GM12878 (cell line): ENCODE data around the gene OR51D1. TPM values are rescaled to one million over a fixed set of nuclear protein-coding genes. Genes with fewer than 3 reads are reported as not detected.

ENCODE experiments used
- ATAC-seq: fragments of 200-7000 bp; cut with Tn5 transposase; 3 replicates; pipeline ENCODE4 v1.9.1; 2020; ENCODE audit warnings: mild to moderate bottlenecking, moderate library complexity
- BruUV-seq: library from RNA; stranded (reverse); fragments of 400-500 nt; replicated peaks from 2 replicates; lab custom pipeline; 2021; lab: Mats Ljungman, UMichigan
- CTCF ChIA-PET: fragments of 300-600 bp; sonication (Branson Sonifier 250); formaldehyde crosslinking; extraction: SDS; loops from one replicate; lab custom pipeline; 2021; ENCODE audit warnings: inconsistent platforms; lab: Yijun Ruan, JAX
- POLR2A ChIA-PET: fragments of 350-600 bp; formaldehyde crosslinking; extraction: SDS; loops from one replicate; lab custom pipeline; 2021; ENCODE audit warnings: inconsistent platforms; lab: Charles Lee
- RAD21 ChIA-PET: fragments of 300-600 bp; sonication (Branson Sonifier 250); formaldehyde crosslinking; loops from one replicate; lab custom pipeline; 2023; ENCODE audit warnings: antibody characterized with exemption; ENCODE audit not compliant: unreplicated experiment; lab: Charles Lee
- SMC1A ChIA-PET: fragments of 300-600 bp; sonication (Branson Sonifier 250); formaldehyde crosslinking; loops from one replicate; lab custom pipeline; 2023; ENCODE audit not compliant: unreplicated experiment, uncharacterized antibody; lab: Charles Lee
- DNase-seq: peaks from one replicate; pipeline ENCODE4 v3.0.0-alpha.2; 2011; ENCODE audit warnings: low read depth, low spot score
- FAIRE-seq: peaks from 3 replicates; lab custom pipeline; 2011; peaks lifted over from hg19 to GRCh38; lab: Jason Lieb, UNC
- H2AFZ ChIP-seq: 2 replicates; pipeline ENCODE4 v1.6.0; 2011; ENCODE audit warnings: low read depth, low read length, control low read depth; ENCODE audit not compliant: control insufficient read depth
- H3K27ac ChIP-seq: 2 replicates; pipeline ENCODE4 v1.5.1; 2011; ENCODE audit warnings: control low read depth; ENCODE audit not compliant: control insufficient read depth, insufficient read depth
- H3K27me3 ChIP-seq, 2 experiments: replicated peaks in 1 of 2; 2 replicates each; pipeline versions ENCODE4 v1.6.0 to v1.6.1; 2011; ENCODE audit warnings: low read length in 1 of 2; ENCODE audit not compliant: control insufficient read depth in 2 of 2, insufficient read depth in 2 of 2
- H3K36me3 ChIP-seq, 2 experiments: 2 replicates each; pipeline ENCODE4 v1.5.1; 2011; ENCODE audit warnings: low read length in 1 of 2; ENCODE audit not compliant: control insufficient read depth in 2 of 2, insufficient read depth in 2 of 2
- H3K4me1 ChIP-seq: 2 replicates; pipeline ENCODE4 v1.6.1; 2011; ENCODE audit warnings: mild to moderate bottlenecking, low read length, moderate library complexity, mixed read lengths; ENCODE audit not compliant: control insufficient read depth, insufficient read depth
- H3K4me2 ChIP-seq: 2 replicates; pipeline ENCODE4 v1.6.0; 2011; ENCODE audit warnings: control low read depth; ENCODE audit not compliant: control insufficient read depth, insufficient read depth
- H3K4me3 ChIP-seq: fragments of 200-600 bp; sonication (generic); 2 replicates; pipeline ENCODE4 v1.5.1; 2016
- H3K79me2 ChIP-seq: 2 replicates; pipeline ENCODE4 v1.6.0; 2011; ENCODE audit warnings: low read length; ENCODE audit not compliant: control insufficient read depth, insufficient read depth
- H3K9ac ChIP-seq: 2 replicates; pipeline ENCODE4 v1.8.0; 2011; ENCODE audit warnings: low read length, control low read depth, mixed read lengths; ENCODE audit not compliant: control insufficient read depth, insufficient read depth
- H3K9me3 ChIP-seq: replicated peaks from 3 replicates; pipeline ENCODE4 v1.5.1; 2011; ENCODE audit warnings: mild to moderate bottlenecking, low read length; ENCODE audit not compliant: control insufficient read depth, insufficient read depth
- H4K20me1 ChIP-seq: 2 replicates; pipeline ENCODE4 v1.6.0; 2011; ENCODE audit not compliant: control insufficient read depth, insufficient read depth
- ATF7 ChIP-seq: fragments of 450-650 bp; IDR thresholded peaks from 2 replicates; pipeline ENCODE4 v1.6.1; 2016; ENCODE audit warnings: low read depth, mild to moderate bottlenecking
- CBX3 ChIP-seq: fragments of 200-600 bp; sonication (generic); IDR thresholded peaks from 2 replicates; pipeline ENCODE4 v1.6.1; 2016; ENCODE audit warnings: low read depth, borderline replicate concordance
- CHD1 ChIP-seq: IDR thresholded peaks from 2 replicates; pipeline ENCODE4 v1.6.1; 2012; ENCODE audit warnings: low read depth, low read length, improper control_type of control experiment
- ELK1 ChIP-seq: IDR thresholded peaks from 2 replicates; pipeline ENCODE4 v1.6.1; 2012; ENCODE audit warnings: low read depth, low read length, improper control_type of control experiment
- FOS ChIP-seq: IDR thresholded peaks from 3 replicates; pipeline ENCODE4 v1.6.1; 2011; ENCODE audit warnings: borderline replicate concordance; ENCODE audit not compliant: insufficient read length; ENCODE audit errors: extremely low read depth
- KDM1A ChIP-seq: fragments of 200-600 bp; sonication (generic); IDR thresholded peaks from 2 replicates; pipeline ENCODE4 v1.6.1; 2016; ENCODE audit warnings: borderline replicate concordance
- MLLT1 ChIP-seq: fragments of 450-650 bp; IDR thresholded peaks from 2 replicates; pipeline ENCODE4 v1.6.1; 2016; ENCODE audit warnings: mild to moderate bottlenecking
- PKNOX1 ChIP-seq: fragments of 450-650 bp; IDR thresholded peaks from 2 replicates; pipeline ENCODE4 v1.6.1; 2016; ENCODE audit warnings: mild to moderate bottlenecking
- RB1 ChIP-seq: fragments of 450-650 bp; formaldehyde crosslinking; IDR thresholded peaks from 2 replicates; pipeline ENCODE4 v1.6.1; 2017; ENCODE audit warnings: mild to moderate bottlenecking, borderline replicate concordance
- ZNF384 ChIP-seq: IDR thresholded peaks from 2 replicates; pipeline ENCODE4 v1.6.1; 2012; ENCODE audit warnings: low read depth, mild to moderate bottlenecking, low read length, improper control_type of control experiment, borderline replicate concordance
- ZNF622 ChIP-seq: fragments of 450-650 bp; IDR thresholded peaks from 2 replicates; pipeline ENCODE4 v1.6.1; 2017; ENCODE audit warnings: mild to moderate bottlenecking, inconsistent platforms
- WGBS: methylation state at CpG from one replicate; pipeline ENCODE4 v1.1.6; 2016; ENCODE audit warnings: low lambda C conversion rate; ENCODE audit not compliant: insufficient replicate concordance, insufficient coverage; ENCODE audit errors: missing lambda C conversion rate; 5-methylcytosine and 5-hydroxymethylcytosine counted together
- in situ Hi-C: fragments of 300-500 bp; cut with MboI; formaldehyde crosslinking; loops from 9 replicates; pipeline ENCODE4 v1.14.3; 2018; ENCODE audit warnings: mixed read lengths
- intact Hi-C: fragments of 100-400 bp; cut with micrococcal nuclease; formaldehyde crosslinking; loops from one replicate; pipeline ENCODE4 v1.14.2; 2022; ENCODE audit not compliant: unreplicated experiment
- polyA plus RNA-seq, 11 experiments: library from polyadenylated mRNA; depleted of rRNA in 4 of 11; unstranded in 6 of 11; stranded (reverse) in 5 of 11; fragments of >200 nt; fragmentation: Nextera tagmentation in 4 of 11; fragmentation: Illumina TruSeq in 1 of 11; extraction: Ambion mirVana in 4 of 11; extraction: Trizol in 1 of 11; gene quantifications; 1 replicate in 1 of 11; 2 replicates in 10 of 11; pipeline versions ENCODE4 v1.2.1 to v1.2.3, GENCODE V29; 2011 to 2016; ENCODE audit warnings: inconsistent platforms in 2 of 11, missing spikeins in 2 of 11, low read depth in 1 of 11
- total RNA-seq, 4 experiments: library from RNA; depleted of rRNA in 3 of 4; stranded (reverse); fragments of >200 nt in 3 of 4; fragmentation: Illumina TruSeq in 1 of 4; extraction: Trizol in 1 of 4; gene quantifications; 2 replicates each; pipeline versions ENCODE4 v1.2.1 to v1.2.3, GENCODE V29; 2013 to 2021

OR51D1 gene
- total and polyA plus RNA-seq, 10 of the 15 experiments (the other 5 are each of a cell fraction or from before 2014, with no cell fraction given) = 0.06 TPM; not detected in 9

DNA sequence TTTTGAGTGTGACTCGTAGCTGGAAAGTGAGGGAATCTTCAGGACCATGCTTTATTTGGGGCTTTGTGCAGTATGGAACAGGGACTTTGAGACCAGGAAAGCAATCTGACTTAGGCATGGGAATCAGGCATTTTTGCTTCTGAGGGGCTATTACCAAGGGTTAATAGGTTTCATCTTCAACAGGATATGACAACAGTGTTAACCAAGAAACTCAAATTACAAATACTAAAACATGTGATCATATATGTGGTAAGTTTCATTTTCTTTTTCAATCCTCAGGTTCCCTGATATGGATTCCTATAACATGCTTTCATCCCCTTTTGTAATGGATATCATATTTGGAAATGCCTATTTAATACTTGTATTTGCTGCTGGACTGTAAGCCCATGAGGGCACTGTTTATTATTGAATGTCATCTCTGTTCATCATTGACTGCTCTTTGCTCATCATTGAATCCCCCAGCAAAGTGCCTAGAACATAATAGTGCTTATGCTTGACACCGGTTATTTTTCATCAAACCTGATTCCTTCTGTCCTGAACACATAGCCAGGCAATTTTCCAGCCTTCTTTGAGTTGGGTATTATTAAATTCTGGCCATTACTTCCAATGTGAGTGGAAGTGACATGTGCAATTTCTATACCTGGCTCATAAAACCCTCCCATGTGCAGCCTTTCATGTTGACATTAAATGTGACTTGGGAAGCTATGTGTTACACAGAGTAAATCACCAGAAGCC, 17.5 kb downstream of the OR51D1 start:
- RAD21 ChIA-PET = no interaction called here
- BruUV-seq = no TSS peak

GRCh38 chr11:4658629-4659445, 21.6 kb downstream of the OR51D1 start:
- FAIRE-seq (no peak), DNase-seq (no peak), ATAC-seq (no peak)
- intact Hi-C loops (no loop called here), in situ Hi-C loops (no loop called here)
- no peak overlapping the region for H3K27ac ChIP-seq
- ChIA-PET POLR2A (no interaction called here), SMC1A (interaction anchor here (1.2 kb wide), 1 partner anchor 22 kb away, joined by 3 read pairs; the partner anchor contains the start of gene OR51D1), CTCF (no interaction called here), RAD21 (no interaction called here)
- BruUV-seq = no TSS peak
- WGBS = 5% methylated on average over 5 of the region's 5 CpGs
- H3K9me3 ChIP-seq = no peaks in the 10 kb centered on the region
- no peaks in the 10 kb centered on the region for H3K4me1 ChIP-seq
- no peaks in the 10 kb centered on the region for H3K79me2 ChIP-seq
- no peak overlapping the region for H3K4me2 ChIP-seq
- H4K20me1 ChIP-seq = no peaks in the 10 kb centered on the region
- H3K9ac ChIP-seq = no peak overlapping the region
- H3K4me3 ChIP-seq = no peak overlapping the region
- H2AFZ ChIP-seq = no peak overlapping the region
- H3K36me3 ChIP-seq = no peaks in the 10 kb centered on the region
- H3K27me3 ChIP-seq = no peaks in the 10 kb centered on the region; a peak in 1 of 4 replicates
- TF ChIP-seq ZNF384 (no peak), MLLT1 (no peak), ZNF622 (no peak), CBX3 (no peak), FOS (no peak), ELK1 (no peak), PKNOX1 (no peak), CHD1 (no peak)

More for the DNA sequence above, 17.5 kb downstream of the OR51D1 start:
- Histone ChIP-seq H3K36me3 (no peaks in the 10 kb centered on the region), H3K79me2 (no peaks in the 10 kb centered on the region), H3K9me3 (no peaks in the 10 kb centered on the region), H4K20me1 (no peaks in the 10 kb centered on the region), H3K4me3 (no peak overlapping the region), H3K4me1 (no peaks in the 10 kb centered on the region), H3K4me2 (no peak overlapping the region), H3K9ac (no peak overlapping the region), H3K27me3 (no peaks in the 10 kb centered on the region), H3K27ac (no peak overlapping the region), H2AFZ (no peak overlapping the region)
- in situ Hi-C loops = no loop called here
- DNase-seq (no peak), ATAC-seq (peak; percentile 38), FAIRE-seq (no peak)
- WGBS = 13% methylated on average over 2 of the region's 2 CpGs
- TF ChIP-seq KDM1A = no peak
- 0 out of 2 replicates have a peak, but pooled peaks have one; percentile 12 for TF ChIP-seq ATF7
- no peak for TF ChIP-seq RB1
- SMC1A ChIA-PET = no interaction called here
- POLR2A ChIA-PET = no interaction called here
- intact Hi-C loops = no loop called here
- CTCF ChIA-PET = no interaction called here
